ENCODE results near the gene SSBP4. TPM values are rescaled to one million over a fixed set of nuclear protein-coding genes. Genes with fewer than 3 reads are reported as not detected.

SSBP4 gene
- total and polyA plus RNA-seq, 9 of the 15 experiments (the other 6 are each of a cell fraction or from before 2014, with no cell fraction given): 1.1 to 189 (median 39.0) TPM

DNA sequence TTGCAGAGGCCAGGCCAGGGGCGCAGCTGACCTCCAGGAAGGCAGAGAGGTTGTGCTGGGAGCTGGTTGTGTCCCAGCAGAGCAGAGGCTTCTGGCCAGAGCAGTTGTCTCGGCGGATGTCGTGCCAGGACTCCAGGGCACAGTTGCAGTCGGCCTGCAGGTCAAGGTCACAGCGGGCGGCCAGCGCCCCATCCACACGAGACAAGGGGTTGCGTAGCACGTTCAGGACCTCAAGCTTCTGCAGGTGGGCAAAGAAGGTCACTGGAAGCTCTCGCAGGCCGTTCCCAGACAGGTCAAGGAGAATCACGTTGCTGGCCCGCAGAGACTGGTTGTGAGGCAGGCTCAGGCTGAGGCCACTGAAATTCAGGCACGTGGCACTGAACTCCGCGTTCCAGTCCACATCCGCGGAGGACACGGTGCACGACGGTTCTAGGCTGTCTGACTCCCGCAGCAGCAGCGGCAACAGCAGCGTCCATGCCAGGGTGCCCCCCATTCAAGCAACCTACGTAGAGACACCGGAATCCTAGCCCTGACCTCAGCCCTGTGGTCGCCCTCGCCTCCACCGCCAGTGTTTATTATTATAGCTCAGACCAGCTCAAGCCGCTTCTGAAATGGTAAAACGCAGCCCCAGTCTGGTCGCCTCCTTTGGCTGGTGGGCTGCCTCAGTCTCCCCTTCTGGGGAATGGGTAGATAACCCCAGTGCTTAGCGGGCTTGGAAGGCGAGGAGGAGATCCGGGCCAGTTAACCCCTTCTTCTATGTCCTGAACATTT lies 22.5 kb upstream of the SSBP4 start:
- Histone ChIP-seq H3K9me3 (replicated peaks; ENCODE audit: control insufficient read depth, insufficient read depth, low read depth, low read length) (no peaks in the 10 kb centered on the region), H3K9ac (ENCODE audit: insufficient read depth in 1 of 2, low read depth in 2 of 2, low read length in 2 of 2) (peak overlapping the region in 1 of 2 experiments; percentile 82; a peak in 2 of 4 replicates), H3K4me3 (peak overlapping the region; percentile 27; the same call in 1 of the 2 replicates), H4K20me1 (replicated peaks; ENCODE audit: control insufficient read depth, insufficient read depth, low read length) (no peaks in the 10 kb centered on the region), H2AFZ (ENCODE audit: low read depth, low read length) (peak overlapping the region; percentile 78; the same call in 1 of the 2 replicates), H3K4me1 (replicated peaks in 1 of 2; ENCODE audit: control insufficient read depth in 2 of 2, insufficient read depth in 2 of 2, low read length in 2 of 2) (peaks cover 12 to 25% of the 10 kb centered on the region in 2 experiments), H3K4me2 (ENCODE audit: insufficient read depth, low read length) (peak overlapping the region; percentile 74; the same call in 1 of the 2 replicates), H3K9me1 (ENCODE audit: control insufficient read depth, insufficient read depth, low read length) (no peaks in the 10 kb centered on the region), H3K36me3 (ENCODE audit: control insufficient read depth, insufficient read depth, low read length) (no peaks in the 10 kb centered on the region), H3K27me3 (ENCODE audit: control insufficient read depth in 2 of 2, insufficient read depth in 2 of 2, low read length in 2 of 2) (no peaks in the 10 kb centered on the region), H3K79me2 (ENCODE audit: control insufficient read depth, insufficient read depth, low read length) (no peaks in the 10 kb centered on the region), H3K27ac (ENCODE audit: extremely low read depth, low read depth, low read length) (no peak overlapping the region)
- DNase-seq (ENCODE audit: extremely low read depth in 1 of 4, low spot score in 3 of 4): no peak
- CTCF ChIA-PET (ENCODE audit: low intra/inter-chr PET ratio): no interaction called here
- intact Hi-C loops (cut with micrococcal nuclease): no loop called here
- FAIRE-seq: no peak
- BruUV-seq (replicated peaks): no TSS peak
- ATAC-seq: no peak
- WGBS (ENCODE audit: insufficient coverage, low coverage, missing lambda C conversion rate): 62% methylated on average over 34 of the region's 37 CpGs
- POLR2A ChIA-PET: interaction anchor here (0.7 to 2.5 kb wide), 3 partner anchors 8 to 111 kb away, joined by 3 to 28 read pairs (median 5); partner anchors contain the start of gene GDF15
- in situ Hi-C loops (cut with MboI): no loop called here
- 0 out of 2 replicates have a peak, but pooled peaks have one; percentile 16 for TF ChIP-seq CBX5 (IDR thresholded peaks at IDR 0.05; ENCODE audit: borderline replicate concordance, low read depth)
- TF ChIP-seq ZNF764 (CRISPR knock-in tag; IDR thresholded peaks at IDR 0.05; ENCODE audit: low read depth): no peak
- peak in 1 of 2 experiments; percentile 76; a peak in 2 of 4 replicates for TF ChIP-seq RCOR1 (IDR thresholded peaks at IDR 0.05; ENCODE audit: borderline replicate concordance in 1 of 2, low read depth in 2 of 2, low read length in 2 of 2)
- no peak for TF ChIP-seq NR2F6 (CRISPR knock-in tag; IDR thresholded peaks at IDR 0.05)
- no peak for TF ChIP-seq ARID2 (IDR thresholded peaks at IDR 0.05)
- TF ChIP-seq SMARCA5 (IDR thresholded peaks at IDR 0.05): peak; percentile 93
- no peak for TF ChIP-seq ZNF436 (CRISPR knock-in tag; IDR thresholded peaks at IDR 0.05)
- TF ChIP-seq, protein P1, sequence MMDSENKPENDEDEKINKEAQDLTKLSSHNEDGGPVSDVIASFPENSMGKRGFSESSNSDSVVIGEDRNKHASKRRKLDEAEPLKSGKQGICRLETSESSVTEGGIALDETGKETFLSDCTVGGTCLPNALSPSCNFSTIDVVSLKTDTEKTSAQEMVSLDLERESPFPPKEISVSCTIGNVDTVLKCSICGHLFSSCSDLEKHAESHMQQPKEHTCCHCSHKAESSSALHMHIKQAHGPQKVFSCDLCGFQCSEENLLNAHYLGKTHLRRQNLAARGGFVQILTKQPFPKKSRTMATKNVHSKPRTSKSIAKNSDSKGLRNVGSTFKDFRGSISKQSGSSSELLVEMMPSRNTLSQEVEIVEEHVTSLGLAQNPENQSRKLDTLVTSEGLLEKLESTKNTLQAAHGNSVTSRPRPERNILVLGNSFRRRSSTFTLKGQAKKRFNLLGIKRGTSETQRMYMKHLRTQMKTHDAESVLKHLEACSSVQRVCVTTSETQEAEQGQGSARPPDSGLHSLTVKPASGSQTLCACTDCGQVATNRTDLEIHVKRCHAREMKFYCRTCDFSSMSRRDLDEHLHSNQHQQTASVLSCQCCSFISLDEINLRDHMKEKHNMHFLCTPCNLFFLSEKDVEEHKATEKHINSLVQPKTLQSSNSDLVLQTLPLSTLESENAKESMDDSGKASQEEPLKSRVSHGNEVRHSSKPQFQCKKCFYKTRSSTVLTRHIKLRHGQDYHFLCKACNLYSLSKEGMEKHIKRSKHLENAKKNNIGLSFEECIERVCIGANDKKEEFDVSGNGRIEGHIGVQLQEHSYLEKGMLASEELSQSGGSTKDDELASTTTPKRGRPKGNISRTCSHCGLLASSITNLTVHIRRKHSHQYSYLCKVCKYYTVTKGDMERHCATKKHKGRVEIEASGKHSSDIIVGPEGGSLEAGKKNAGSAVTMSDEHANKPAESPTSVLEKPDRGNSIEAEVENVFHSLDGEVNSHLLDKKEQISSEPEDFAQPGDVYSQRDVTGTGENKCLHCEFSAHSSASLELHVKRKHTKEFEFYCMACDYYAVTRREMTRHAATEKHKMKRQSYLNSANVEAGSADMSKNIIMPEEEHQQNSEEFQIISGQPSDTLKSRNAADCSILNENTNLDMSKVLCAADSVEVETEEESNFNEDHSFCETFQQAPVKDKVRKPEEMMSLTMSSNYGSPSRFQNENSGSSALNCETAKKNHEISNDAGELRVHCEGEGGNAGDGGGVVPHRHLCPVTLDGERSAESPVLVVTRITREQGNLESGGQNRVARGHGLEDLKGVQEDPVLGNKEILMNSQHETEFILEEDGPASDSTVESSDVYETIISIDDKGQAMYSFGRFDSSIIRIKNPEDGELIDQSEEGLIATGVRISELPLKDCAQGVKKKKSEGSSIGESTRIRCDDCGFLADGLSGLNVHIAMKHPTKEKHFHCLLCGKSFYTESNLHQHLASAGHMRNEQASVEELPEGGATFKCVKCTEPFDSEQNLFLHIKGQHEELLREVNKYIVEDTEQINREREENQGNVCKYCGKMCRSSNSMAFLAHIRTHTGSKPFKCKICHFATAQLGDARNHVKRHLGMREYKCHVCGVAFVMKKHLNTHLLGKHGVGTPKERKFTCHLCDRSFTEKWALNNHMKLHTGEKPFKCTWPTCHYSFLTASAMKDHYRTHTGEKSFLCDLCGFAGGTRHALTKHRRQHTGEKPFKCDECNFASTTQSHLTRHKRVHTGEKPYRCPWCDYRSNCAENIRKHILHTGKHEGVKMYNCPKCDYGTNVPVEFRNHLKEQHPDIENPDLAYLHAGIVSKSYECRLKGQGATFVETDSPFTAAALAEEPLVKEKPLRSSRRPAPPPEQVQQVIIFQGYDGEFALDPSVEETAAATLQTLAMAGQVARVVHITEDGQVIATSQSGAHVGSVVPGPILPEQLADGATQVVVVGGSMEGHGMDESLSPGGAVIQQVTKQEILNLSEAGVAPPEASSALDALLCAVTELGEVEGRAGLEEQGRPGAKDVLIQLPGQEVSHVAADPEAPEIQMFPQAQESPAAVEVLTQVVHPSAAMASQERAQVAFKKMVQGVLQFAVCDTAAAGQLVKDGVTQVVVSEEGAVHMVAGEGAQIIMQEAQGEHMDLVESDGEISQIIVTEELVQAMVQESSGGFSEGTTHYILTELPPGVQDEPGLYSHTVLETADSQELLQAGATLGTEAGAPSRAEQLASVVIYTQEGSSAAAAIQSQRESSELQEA (IDR thresholded peaks at IDR 0.05; ENCODE audit: low read depth): no peak
- TF ChIP-seq, protein P2, sequence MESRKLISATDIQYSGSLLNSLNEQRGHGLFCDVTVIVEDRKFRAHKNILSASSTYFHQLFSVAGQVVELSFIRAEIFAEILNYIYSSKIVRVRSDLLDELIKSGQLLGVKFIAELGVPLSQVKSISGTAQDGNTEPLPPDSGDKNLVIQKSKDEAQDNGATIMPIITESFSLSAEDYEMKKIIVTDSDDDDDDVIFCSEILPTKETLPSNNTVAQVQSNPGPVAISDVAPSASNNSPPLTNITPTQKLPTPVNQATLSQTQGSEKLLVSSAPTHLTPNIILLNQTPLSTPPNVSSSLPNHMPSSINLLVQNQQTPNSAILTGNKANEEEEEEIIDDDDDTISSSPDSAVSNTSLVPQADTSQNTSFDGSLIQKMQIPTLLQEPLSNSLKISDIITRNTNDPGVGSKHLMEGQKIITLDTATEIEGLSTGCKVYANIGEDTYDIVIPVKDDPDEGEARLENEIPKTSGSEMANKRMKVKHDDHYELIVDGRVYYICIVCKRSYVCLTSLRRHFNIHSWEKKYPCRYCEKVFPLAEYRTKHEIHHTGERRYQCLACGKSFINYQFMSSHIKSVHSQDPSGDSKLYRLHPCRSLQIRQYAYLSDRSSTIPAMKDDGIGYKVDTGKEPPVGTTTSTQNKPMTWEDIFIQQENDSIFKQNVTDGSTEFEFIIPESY (CRISPR knock-in tag; IDR thresholded peaks at IDR 0.05): peak; percentile 54; the same call in 1 of the 2 replicates
- TF ChIP-seq POLR2G (IDR thresholded peaks at IDR 0.05; ENCODE audit: low read depth, low read length): no peak
- no peak; the same call in 1 of the 2 replicates for TF ChIP-seq RBFOX2 (IDR thresholded peaks at IDR 0.05; ENCODE audit: low read depth, low read length)
- TF ChIP-seq ZZZ3 (IDR thresholded peaks at IDR 0.05): no peak

All from K562 (cell line).